HepG2 (cell line): ENCODE results near the gene TBC1D1. TPM values are rescaled to one million over a fixed set of nuclear protein-coding genes. Genes with fewer than 3 reads are reported as not detected.

Experiments used
- ARNT ChIP-seq: fragments of 450-650 bp; IDR thresholded peaks from 2 replicates; pipeline ENCODE4 v1.6.1; 2017
- ARNT2 ChIP-seq: sonication (generic); formaldehyde crosslinking; IDR thresholded peaks from 2 replicates; pipeline ENCODE4 v1.8.0; 2022; ENCODE audit warnings: mild to moderate bottlenecking, low read depth, missing genetic modification reagents, moderate library complexity
- ATRX ChIP-seq: sonication (generic); formaldehyde crosslinking; IDR thresholded peaks from 2 replicates; pipeline ENCODE4 v1.4.0; 2020; ENCODE audit warnings: missing genetic modification reagents, borderline replicate concordance
- IRF2 ChIP-seq: IDR thresholded peaks from 2 replicates; pipeline ENCODE4 v1.6.1; 2018; ENCODE audit warnings: missing genetic modification reagents, missing compliant biosample characterization
- MEIS2 ChIP-seq: sonication (generic); formaldehyde crosslinking; IDR thresholded peaks from 2 replicates; pipeline ENCODE4 v1.9.0; 2021; ENCODE audit warnings: mild to moderate bottlenecking, missing genetic modification reagents
- RAD21 ChIP-seq: fragments of 450-650 bp; formaldehyde crosslinking; IDR thresholded peaks from 2 replicates; pipeline ENCODE4 v1.5.0; 2020; ENCODE audit warnings: mild to moderate bottlenecking
- RBM39 ChIP-seq: fragments of 200-400 bp; formaldehyde crosslinking; IDR thresholded peaks from one replicate; pipeline ENCODE4 v1.6.1; 2018; ENCODE audit warnings: antibody characterized with exemption, mild to moderate bottlenecking, low read depth, low read length; ENCODE audit not compliant: poor library complexity, severe bottlenecking
- SOX6 ChIP-seq, 2 experiments: fragments of 450-650 bp in 1 of 2; sonication (generic) in 1 of 2; formaldehyde crosslinking in 1 of 2; IDR thresholded peaks; 2 replicates each; pipeline versions ENCODE4 v1.4.0 to v1.6.1; 2017 to 2020; ENCODE audit warnings: antibody characterized with exemption in 1 of 2, mild to moderate bottlenecking in 1 of 2, missing genetic modification reagents in 1 of 2
- YEATS4 ChIP-seq: sonication (generic); formaldehyde crosslinking; IDR thresholded peaks from 2 replicates; pipeline ENCODE4 v1.4.0; 2020; ENCODE audit warnings: missing genetic modification reagents, borderline replicate concordance
- ZFAT ChIP-seq: sonication (generic); formaldehyde crosslinking; conservative IDR thresholded peaks from 2 replicates; pipeline ENCODE4 v1.8.1; 2023; ENCODE audit warnings: missing genetic modification reagents, inconsistent platforms
- ZFP36L1 ChIP-seq: sonication (generic); formaldehyde crosslinking; IDR thresholded peaks from 2 replicates; pipeline ENCODE4 v1.8.0; 2022; ENCODE audit warnings: mild to moderate bottlenecking, missing genetic modification reagents, moderate library complexity
- ZKSCAN8 ChIP-seq: IDR thresholded peaks from 2 replicates; pipeline ENCODE4 v1.6.1; 2016; ENCODE audit warnings: borderline replicate concordance, missing genetic modification reagents, missing compliant biosample characterization
- ZNF235 ChIP-seq: sonication (generic); formaldehyde crosslinking; IDR thresholded peaks from 2 replicates; pipeline ENCODE4 v1.8.1; 2023; ENCODE audit warnings: mild to moderate bottlenecking, missing genetic modification reagents, borderline replicate concordance
- ZNF253 ChIP-seq: sonication (generic); formaldehyde crosslinking; IDR thresholded peaks from 2 replicates; pipeline ENCODE4 v1.8.0; 2022; ENCODE audit warnings: mild to moderate bottlenecking, missing genetic modification reagents, borderline replicate concordance
- ZNF563 ChIP-seq: sonication (generic); formaldehyde crosslinking; IDR thresholded peaks from 2 replicates; pipeline ENCODE4 v1.8.0; 2022; ENCODE audit warnings: mild to moderate bottlenecking, moderate library complexity, missing genetic modification reagents
- ZNF670 ChIP-seq: sonication (generic); formaldehyde crosslinking; IDR thresholded peaks from 2 replicates; pipeline ENCODE4 v1.8.0; 2022; ENCODE audit warnings: mild to moderate bottlenecking, missing genetic modification reagents, borderline replicate concordance
- ZNF768 ChIP-seq: sonication (generic); formaldehyde crosslinking; IDR thresholded peaks from 2 replicates; pipeline ENCODE4 v1.4.0; 2020; ENCODE audit warnings: missing genetic modification reagents
- polyA plus RNA-seq, 8 experiments: library from polyadenylated mRNA; depleted of rRNA in 3 of 8; stranded (reverse) in 7 of 8; unstranded in 1 of 8; fragments of >200 nt; fragmentation: Illumina TruSeq in 4 of 8; extraction: Trizol in 4 of 8; gene quantifications; 2 replicates each; pipeline versions ENCODE4 v1.2.1 to v1.2.3, GENCODE V29; 2011 to 2016; ENCODE audit warnings: low read depth in 4 of 8, missing spikeins in 1 of 8, mixed read lengths in 1 of 8; ENCODE audit not compliant: insufficient read depth in 1 of 8
- total RNA-seq, 5 experiments: library from RNA; depleted of rRNA; stranded (reverse); fragments of >200 nt; fragmentation: Illumina TruSeq; extraction: Trizol; gene quantifications; 2 replicates each; pipeline ENCODE4 v1.2.3, GENCODE V29; 2016; ENCODE audit warnings: low read depth in 1 of 5
- TF ChIP-seq, protein P1 (sequence below): sonication (generic); formaldehyde crosslinking; IDR thresholded peaks from 2 replicates; pipeline ENCODE4 v1.4.0; 2020; ENCODE audit warnings: missing genetic modification reagents
- TF ChIP-seq, protein P2 (sequence below): sonication (generic); formaldehyde crosslinking; IDR thresholded peaks from 2 replicates; pipeline ENCODE4 v1.4.0; 2020; ENCODE audit warnings: missing genetic modification reagents
- TF ChIP-seq, protein P3 (sequence below): sonication (generic); formaldehyde crosslinking; IDR thresholded peaks from 2 replicates; pipeline ENCODE4 v1.8.0; 2022; ENCODE audit warnings: mild to moderate bottlenecking, missing genetic modification reagents, moderate library complexity
- TF ChIP-seq, protein P4 (sequence below): sonication (generic); formaldehyde crosslinking; IDR thresholded peaks from 2 replicates; pipeline ENCODE4 v1.4.0; 2020; ENCODE audit warnings: mild to moderate bottlenecking, missing genetic modification reagents
- TF ChIP-seq, protein P5 (sequence below): IDR thresholded peaks from 2 replicates; pipeline ENCODE4 v1.6.1; 2012; ENCODE audit warnings: inconsistent platforms

The TBC1D1 gene
- total and polyA plus RNA-seq, 2 of the 13 experiments (the other 11 are each of a cell fraction or from before 2014, with no cell fraction given) = 37.3 to 62.8 TPM

DNA sequence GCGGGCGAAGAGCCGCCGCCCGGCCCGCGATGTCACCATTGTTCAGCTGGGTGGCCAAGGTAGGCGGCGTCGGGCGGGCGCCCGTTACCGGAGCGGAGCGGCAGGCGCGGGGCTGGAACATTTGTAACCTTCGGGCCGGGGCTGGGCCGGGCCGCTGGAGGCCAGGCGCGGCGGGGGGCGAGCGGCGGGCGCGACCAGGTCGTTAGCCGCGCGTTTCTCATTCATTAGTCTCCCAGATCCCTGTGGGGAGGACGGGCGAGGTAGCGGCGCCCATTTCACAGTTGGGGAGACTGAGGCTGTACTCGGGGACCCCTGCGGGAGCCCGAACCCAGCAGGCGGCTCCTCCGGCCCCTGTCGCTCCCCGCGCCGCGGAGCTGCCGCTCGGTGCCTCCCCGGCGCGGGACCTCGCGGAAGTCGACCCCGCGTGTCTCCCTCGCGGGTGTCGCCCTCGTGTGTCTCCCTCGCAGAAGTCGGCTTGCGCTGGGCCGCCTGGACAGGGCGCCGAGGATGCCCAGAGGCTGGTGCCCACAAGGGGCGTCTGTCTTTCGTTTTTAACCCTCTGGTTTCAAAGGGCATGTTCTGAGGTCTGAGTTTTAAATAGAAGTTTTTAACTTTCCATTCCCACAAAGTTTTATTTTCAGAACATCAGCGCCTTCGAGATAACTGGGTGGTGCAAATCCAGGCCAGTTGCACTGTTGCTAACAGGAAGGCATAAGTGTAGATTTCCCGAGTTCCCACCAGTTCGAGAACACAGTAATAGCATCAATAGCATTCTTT is 86.8 kb downstream of the TBC1D1 start (continued):
- TF ChIP-seq YEATS4 = peak; percentile 75; the same call in 1 of the 2 replicates
- peak; percentile 51; the same call in 1 of the 2 replicates for TF ChIP-seq ZNF670 (CRISPR knock-in tag)
- peak; percentile 34; the same call in 1 of the 2 replicates for TF ChIP-seq ZNF563 (CRISPR knock-in tag)
- TF ChIP-seq ARNT2 (CRISPR knock-in tag) = no peak
- TF ChIP-seq RAD21 = peak; percentile 56
- TF ChIP-seq ZFAT (CRISPR knock-in tag) = 0 out of 2 replicates have a peak, but pooled peaks have one; percentile 48
- TF ChIP-seq ZKSCAN8 (CRISPR knock-in tag) = no peak
- TF ChIP-seq, protein P1, sequence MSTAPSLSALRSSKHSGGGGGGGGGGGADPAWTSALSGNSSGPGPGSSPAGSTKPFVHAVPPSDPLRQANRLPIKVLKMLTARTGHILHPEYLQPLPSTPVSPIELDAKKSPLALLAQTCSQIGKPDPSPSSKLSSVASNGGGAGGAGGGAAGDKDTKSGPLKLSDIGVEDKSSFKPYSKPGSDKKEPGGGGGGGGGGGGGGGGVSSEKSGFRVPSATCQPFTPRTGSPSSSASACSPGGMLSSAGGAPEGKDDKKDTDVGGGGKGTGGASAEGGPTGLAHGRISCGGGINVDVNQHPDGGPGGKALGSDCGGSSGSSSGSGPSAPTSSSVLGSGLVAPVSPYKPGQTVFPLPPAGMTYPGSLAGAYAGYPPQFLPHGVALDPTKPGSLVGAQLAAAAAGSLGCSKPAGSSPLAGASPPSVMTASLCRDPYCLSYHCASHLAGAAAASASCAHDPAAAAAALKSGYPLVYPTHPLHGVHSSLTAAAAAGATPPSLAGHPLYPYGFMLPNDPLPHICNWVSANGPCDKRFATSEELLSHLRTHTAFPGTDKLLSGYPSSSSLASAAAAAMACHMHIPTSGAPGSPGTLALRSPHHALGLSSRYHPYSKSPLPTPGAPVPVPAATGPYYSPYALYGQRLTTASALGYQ (CRISPR knock-in tag) = 0 out of 2 replicates have a peak, but pooled peaks have one; percentile 36
- TF ChIP-seq MEIS2 (CRISPR knock-in tag) = peak; percentile 55; the same call in 1 of the 2 replicates
- TF ChIP-seq, protein P2, sequence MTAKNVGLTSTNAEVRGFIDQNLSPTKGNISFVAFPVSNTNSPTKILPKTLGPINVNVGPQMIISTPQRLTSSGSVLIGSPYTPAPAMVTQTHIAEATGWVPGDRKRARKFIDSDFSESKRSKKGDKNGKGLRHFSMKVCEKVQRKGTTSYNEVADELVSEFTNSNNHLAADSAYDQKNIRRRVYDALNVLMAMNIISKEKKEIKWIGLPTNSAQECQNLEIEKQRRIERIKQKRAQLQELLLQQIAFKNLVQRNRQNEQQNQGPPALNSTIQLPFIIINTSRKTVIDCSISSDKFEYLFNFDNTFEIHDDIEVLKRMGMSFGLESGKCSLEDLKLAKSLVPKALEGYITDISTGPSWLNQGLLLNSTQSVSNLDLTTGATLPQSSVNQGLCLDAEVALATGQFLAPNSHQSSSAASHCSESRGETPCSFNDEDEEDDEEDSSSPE (CRISPR knock-in tag) = peak; percentile 43
- TF ChIP-seq, protein P3, sequence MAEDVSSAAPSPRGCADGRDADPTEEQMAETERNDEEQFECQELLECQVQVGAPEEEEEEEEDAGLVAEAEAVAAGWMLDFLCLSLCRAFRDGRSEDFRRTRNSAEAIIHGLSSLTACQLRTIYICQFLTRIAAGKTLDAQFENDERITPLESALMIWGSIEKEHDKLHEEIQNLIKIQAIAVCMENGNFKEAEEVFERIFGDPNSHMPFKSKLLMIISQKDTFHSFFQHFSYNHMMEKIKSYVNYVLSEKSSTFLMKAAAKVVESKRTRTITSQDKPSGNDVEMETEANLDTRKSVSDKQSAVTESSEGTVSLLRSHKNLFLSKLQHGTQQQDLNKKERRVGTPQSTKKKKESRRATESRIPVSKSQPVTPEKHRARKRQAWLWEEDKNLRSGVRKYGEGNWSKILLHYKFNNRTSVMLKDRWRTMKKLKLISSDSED (CRISPR knock-in tag) = peak; percentile 67; the same call in 1 of the 2 replicates
- TF ChIP-seq, protein P4, sequence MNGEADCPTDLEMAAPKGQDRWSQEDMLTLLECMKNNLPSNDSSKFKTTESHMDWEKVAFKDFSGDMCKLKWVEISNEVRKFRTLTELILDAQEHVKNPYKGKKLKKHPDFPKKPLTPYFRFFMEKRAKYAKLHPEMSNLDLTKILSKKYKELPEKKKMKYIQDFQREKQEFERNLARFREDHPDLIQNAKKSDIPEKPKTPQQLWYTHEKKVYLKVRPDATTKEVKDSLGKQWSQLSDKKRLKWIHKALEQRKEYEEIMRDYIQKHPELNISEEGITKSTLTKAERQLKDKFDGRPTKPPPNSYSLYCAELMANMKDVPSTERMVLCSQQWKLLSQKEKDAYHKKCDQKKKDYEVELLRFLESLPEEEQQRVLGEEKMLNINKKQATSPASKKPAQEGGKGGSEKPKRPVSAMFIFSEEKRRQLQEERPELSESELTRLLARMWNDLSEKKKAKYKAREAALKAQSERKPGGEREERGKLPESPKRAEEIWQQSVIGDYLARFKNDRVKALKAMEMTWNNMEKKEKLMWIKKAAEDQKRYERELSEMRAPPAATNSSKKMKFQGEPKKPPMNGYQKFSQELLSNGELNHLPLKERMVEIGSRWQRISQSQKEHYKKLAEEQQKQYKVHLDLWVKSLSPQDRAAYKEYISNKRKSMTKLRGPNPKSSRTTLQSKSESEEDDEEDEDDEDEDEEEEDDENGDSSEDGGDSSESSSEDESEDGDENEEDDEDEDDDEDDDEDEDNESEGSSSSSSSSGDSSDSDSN = peak; percentile 26
- TF ChIP-seq ZNF253 = peak; percentile 23; the same call in 1 of the 2 replicates
- no peak for TF ChIP-seq SOX6 (IDR thresholded peaks at IDR 0.05)
- peak; percentile 22; the same call in 1 of the 2 replicates for TF ChIP-seq SOX6 (CRISPR knock-in tag; IDR thresholded peaks at IDR 0.05)
- TF ChIP-seq ZFP36L1 = 0 out of 2 replicates have a peak, but pooled peaks have one; percentile 33
- TF ChIP-seq ATRX (CRISPR knock-in tag) = no peak
- 0 out of 2 replicates have a peak, but pooled peaks have one; percentile 23 for TF ChIP-seq IRF2 (CRISPR knock-in tag)
- TF ChIP-seq, protein P5, sequence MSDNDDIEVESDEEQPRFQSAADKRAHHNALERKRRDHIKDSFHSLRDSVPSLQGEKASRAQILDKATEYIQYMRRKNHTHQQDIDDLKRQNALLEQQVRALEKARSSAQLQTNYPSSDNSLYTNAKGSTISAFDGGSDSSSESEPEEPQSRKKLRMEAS = peak; percentile 81
- TF ChIP-seq ARNT = no peak
- TF ChIP-seq ZNF768 = peak; percentile 56; the same call in 1 of the 2 replicates
- TF ChIP-seq RBM39 = peak; percentile 41
- TF ChIP-seq ZNF235 (CRISPR knock-in tag) = 0 out of 2 replicates have a peak, but pooled peaks have one; percentile 71
